Left ventricle myocardium inferior (tissue), 1 donor: ENCODE measurements around the gene SCAMP1. TPM values are rescaled to one million over a fixed set of nuclear protein-coding genes. Genes with fewer than 3 reads are reported as not detected.
A peak's percentile ranks its signal among the peaks of the same experiment; 100 is the strongest.

Source experiments
- DNase-seq: peaks from one replicate; pipeline ENCODE4 v3.0.0-alpha.2; 2020
- H3K27ac ChIP-seq: fragments of 200-600 bp; replicated peaks from 2 replicates; pipeline ENCODE4 v1.8.0; 2021
- H3K27me3 ChIP-seq: fragments of 200-600 bp; 2 replicates; pipeline ENCODE4 v1.8.0; 2021; ENCODE audit warnings: low read depth
- H3K36me3 ChIP-seq: fragments of 200-600 bp; 2 replicates; pipeline ENCODE4 v1.8.0; 2021
- H3K4me1 ChIP-seq: fragments of 200-600 bp; 2 replicates; pipeline ENCODE4 v1.8.0; 2021
- H3K4me3 ChIP-seq: fragments of 200-600 bp; 2 replicates; pipeline ENCODE4 v1.8.0; 2021; ENCODE audit warnings: mild to moderate bottlenecking, moderate library complexity
- H3K9me3 ChIP-seq: fragments of 200-600 bp; replicated peaks from 2 replicates; pipeline ENCODE4 v1.8.0; 2021
- CTCF ChIP-seq: fragments of 200-600 bp; IDR thresholded peaks from 2 replicates; pipeline ENCODE4 v1.8.0; 2021; ENCODE audit warnings: antibody characterized with exemption, mild to moderate bottlenecking, borderline replicate concordance
- intact Hi-C: fragments of 100-400 bp; cut with micrococcal nuclease; formaldehyde crosslinking; loops from one replicate; pipeline ENCODE4 v1.11.0; 2022
- long read RNA-seq: library from polyadenylated mRNA; unstranded; transcript quantifications from one replicate; pipeline ENCODE4 v2.0.0, GENCODE V29; 2021
- total RNA-seq: library from RNA; stranded (reverse); fragmentation: NEBNext Ultra II Directional; extraction: Animal tissue kit (Norgen Biotek cat#: 25700); gene quantifications from one replicate; pipeline ENCODE4 v1.2.1, GENCODE V29; 2021
- donor health status: DM: no; HTN: yes; CAD: no; lungs with severe emphysema.

SCAMP1 gene, protein sequence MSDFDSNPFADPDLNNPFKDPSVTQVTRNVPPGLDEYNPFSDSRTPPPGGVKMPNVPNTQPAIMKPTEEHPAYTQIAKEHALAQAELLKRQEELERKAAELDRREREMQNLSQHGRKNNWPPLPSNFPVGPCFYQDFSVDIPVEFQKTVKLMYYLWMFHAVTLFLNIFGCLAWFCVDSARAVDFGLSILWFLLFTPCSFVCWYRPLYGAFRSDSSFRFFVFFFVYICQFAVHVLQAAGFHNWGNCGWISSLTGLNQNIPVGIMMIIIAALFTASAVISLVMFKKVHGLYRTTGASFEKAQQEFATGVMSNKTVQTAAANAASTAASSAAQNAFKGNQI
- total RNA-seq, result 29.2 TPM
- long read RNA-seq, full-length matches to known transcripts, result 64 of 79 reads
- long read RNA-seq, partial matches to known transcripts, result 1 of 79 reads
- long read RNA-seq, other reads (novel, unspliced or antisense), result 14 of 79 reads

DNA sequence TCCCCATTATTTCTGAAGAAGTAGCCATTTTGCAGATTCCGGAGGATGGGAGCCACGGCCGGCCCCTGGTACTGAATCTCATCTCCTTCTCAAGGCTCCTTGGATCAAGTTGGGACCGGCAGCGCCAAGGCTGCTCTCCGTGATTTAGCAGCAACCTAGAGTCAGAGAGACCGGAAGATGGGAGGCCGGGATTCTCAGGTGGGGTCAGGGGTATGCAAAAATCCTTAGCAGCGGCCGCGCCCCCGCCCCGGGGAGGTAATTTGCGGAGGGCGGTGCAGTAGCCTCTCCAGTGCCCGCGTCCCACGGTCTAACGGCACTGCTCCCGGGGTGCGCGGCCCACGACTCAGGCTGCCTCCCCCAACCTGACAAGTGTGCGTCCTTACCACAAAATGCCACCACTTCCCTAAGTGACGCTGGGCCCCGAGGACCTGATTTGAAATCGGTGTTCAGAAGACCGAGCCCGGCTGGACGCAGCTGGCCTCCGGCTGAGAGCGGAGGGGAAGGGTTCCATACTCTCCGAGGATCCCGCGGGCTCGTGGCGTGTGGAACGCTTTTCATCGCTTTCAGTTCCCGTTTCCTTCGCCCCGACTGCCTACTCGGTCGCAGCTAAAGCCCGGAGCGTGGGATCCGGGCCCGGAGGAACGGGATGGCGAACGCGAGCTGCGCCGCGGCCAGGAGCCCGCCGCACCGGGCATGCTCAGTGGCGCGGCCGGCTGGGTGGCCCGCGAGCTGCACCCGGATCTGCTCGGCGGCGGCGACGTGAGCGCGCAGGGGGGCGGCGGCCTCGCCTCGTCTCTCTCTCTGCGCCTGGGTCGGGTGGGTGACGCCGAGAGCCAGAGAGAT, at the start of gene SCAMP1:
TSS of gene SCAMP1 (plus strand) at position 787 of the 843 bp plus-strand sequence. CDS start at position 842, 55 bp downstream.
- peaks cover 40% of the 10 kb centered on the region for H3K4me1 ChIP-seq
- TF ChIP-seq CTCF, result peak; percentile 72
- no peaks in the 10 kb centered on the region for H3K27me3 ChIP-seq
- intact Hi-C loops, result loop anchor here (2.0 kb wide), 1 partner anchor 65 kb away; the partner anchor contains the start of gene AP3B1
- DNase-seq, result peak; percentile 92
- H3K36me3 ChIP-seq, result no peaks in the 10 kb centered on the region
- H3K9me3 ChIP-seq, result no peaks in the 10 kb centered on the region
- H3K27ac ChIP-seq, result peak within 1 kb of the TSS; percentile 95
- peak within 1 kb of the TSS; percentile 96 for H3K4me3 ChIP-seq

DNA sequence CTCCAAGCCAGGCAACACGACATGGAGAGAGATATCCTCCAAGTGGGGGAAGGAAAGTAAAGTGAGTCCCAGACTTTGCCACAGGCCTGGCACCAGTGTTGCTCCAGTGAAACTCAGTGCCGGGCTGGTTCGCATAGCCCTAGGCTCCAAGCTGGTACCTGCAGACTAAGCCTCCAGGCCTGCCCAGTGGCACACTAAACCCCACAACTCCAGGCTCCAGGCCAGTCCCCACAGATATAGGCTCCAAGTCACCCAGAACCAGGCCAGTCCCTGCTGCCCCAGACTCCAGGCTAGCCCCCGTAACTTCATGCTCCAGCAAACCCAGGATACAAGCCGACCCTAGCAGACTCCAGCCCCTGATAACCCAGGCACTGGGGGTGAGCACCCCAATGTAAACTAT, 42.9 kb upstream of the SCAMP1 start:
- peaks cover 6% of the 10 kb centered on the region for H3K27me3 ChIP-seq
- H3K27ac ChIP-seq, result no peak overlapping the region
- H3K4me1 ChIP-seq, result no peaks in the 10 kb centered on the region
- intact Hi-C loops, result no loop called here
- no peak for TF ChIP-seq CTCF
- no peaks in the 10 kb centered on the region for H3K36me3 ChIP-seq
- peaks cover 7% of the 10 kb centered on the region for H3K9me3 ChIP-seq
- DNase-seq, result no peak
- H3K4me3 ChIP-seq, result no peak overlapping the region

DNA sequence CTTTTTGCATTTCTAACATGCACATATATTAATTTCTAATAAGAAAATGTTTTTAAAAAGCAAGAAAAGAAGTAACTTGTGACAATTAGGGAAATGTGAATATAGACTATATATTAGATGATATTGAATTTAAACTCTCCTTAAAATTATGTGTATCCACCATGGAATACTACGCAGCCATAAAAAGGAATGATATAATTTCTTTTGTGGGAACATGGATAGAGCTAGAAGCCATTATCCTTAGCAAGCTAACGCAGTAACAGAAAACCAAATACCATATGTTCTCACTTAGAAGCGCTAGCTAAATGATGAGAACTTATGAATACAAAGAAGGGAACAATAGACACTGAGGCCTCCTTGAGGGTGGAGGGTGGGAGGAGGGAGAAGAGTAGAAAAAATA, 42.1 kb upstream of the SCAMP1 start:
- H3K36me3 ChIP-seq, result no peaks in the 10 kb centered on the region
- no peak for DNase-seq
- H3K27me3 ChIP-seq, result no peaks in the 10 kb centered on the region
- no peak overlapping the region for H3K27ac ChIP-seq
- TF ChIP-seq CTCF, result no peak
- H3K9me3 ChIP-seq, result peaks cover 7% of the 10 kb centered on the region
- H3K4me3 ChIP-seq, result no peak overlapping the region
- intact Hi-C loops, result no loop called here
- H3K4me1 ChIP-seq, result no peaks in the 10 kb centered on the region

- H3K27me3 ChIP-seq, result no peaks in the 10 kb centered on the region
- intact Hi-C loops, result no loop called here
- no peaks in the 10 kb centered on the region for H3K4me1 ChIP-seq
- H3K4me3 ChIP-seq, result no peak overlapping the region
- H3K36me3 ChIP-seq, result no peaks in the 10 kb centered on the region
- H3K27ac ChIP-seq, result no peak overlapping the region
- H3K9me3 ChIP-seq, result no peaks in the 10 kb centered on the region
- peak; percentile 74 for TF ChIP-seq CTCF
- DNase-seq, result no peak
Observed at GRCh38 chr5:78320401-78320800, 40.0 kb upstream of the SCAMP1 start.

- Histone ChIP-seq H3K4me3 (no peak overlapping the region), H3K9me3 (no peaks in the 10 kb centered on the region), H3K27me3 (no peaks in the 10 kb centered on the region), H3K27ac (no peak overlapping the region), H3K36me3 (no peaks in the 10 kb centered on the region), H3K4me1 (no peaks in the 10 kb centered on the region)
- intact Hi-C loops, result no loop called here
- no peak for DNase-seq
- no peak for TF ChIP-seq CTCF
Observed at GRCh38 chr5:78323241-78323640, 37.2 kb upstream of the SCAMP1 start.
